Uterus (tissue), 2 donors: ENCODE results near the gene ZNF776.

ENCODE experiments used
- POLR2A ChIP-seq, 2 donors: fragments of 450-650 bp; IDR thresholded peaks; one replicate each; pipeline ENCODE4 v1.6.1; 2016; ENCODE audit warnings: antibody characterized with exemption in 2 of 2, mild to moderate bottlenecking in 1 of 2, moderate library complexity in 1 of 2
- TF ChIP-seq, protein P1 (sequence below), 4 experiments: fragments of 200-600 bp in 2 of 4; fragments of 450-650 bp in 2 of 4; sonication (generic) in 2 of 4; IDR thresholded peaks; one replicate each; pipeline ENCODE4 v1.5.1; 2016 to 2019; ENCODE audit warnings: antibody characterized with exemption in 4 of 4, mild to moderate bottlenecking in 2 of 4, moderate library complexity in 1 of 4

DNA sequence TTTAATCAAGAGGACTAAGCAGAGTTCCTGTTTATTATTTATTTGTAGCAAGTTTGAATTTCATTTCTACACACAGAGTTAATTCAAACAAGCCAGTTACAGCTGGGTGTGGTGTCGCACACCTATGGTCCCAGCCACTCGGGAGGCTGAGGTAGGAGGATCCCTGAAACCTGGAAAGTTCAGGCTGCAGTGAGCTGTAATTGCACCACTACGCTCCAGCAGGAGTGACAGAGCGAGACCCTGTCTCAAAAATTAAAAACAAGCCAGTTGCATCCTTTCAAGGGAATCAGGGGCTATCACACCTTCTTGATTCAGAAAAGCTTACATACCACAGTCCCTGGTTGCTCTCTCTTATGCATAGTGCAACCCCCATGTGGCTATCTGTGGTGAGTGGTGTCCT is 42.7 kb downstream of the ZNF776 start:
- TF ChIP-seq, protein P1, sequence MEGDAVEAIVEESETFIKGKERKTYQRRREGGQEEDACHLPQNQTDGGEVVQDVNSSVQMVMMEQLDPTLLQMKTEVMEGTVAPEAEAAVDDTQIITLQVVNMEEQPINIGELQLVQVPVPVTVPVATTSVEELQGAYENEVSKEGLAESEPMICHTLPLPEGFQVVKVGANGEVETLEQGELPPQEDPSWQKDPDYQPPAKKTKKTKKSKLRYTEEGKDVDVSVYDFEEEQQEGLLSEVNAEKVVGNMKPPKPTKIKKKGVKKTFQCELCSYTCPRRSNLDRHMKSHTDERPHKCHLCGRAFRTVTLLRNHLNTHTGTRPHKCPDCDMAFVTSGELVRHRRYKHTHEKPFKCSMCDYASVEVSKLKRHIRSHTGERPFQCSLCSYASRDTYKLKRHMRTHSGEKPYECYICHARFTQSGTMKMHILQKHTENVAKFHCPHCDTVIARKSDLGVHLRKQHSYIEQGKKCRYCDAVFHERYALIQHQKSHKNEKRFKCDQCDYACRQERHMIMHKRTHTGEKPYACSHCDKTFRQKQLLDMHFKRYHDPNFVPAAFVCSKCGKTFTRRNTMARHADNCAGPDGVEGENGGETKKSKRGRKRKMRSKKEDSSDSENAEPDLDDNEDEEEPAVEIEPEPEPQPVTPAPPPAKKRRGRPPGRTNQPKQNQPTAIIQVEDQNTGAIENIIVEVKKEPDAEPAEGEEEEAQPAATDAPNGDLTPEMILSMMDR (IDR thresholded peaks at IDR 0.05), result no peak
- TF ChIP-seq POLR2A (IDR thresholded peaks at IDR 0.05), result no peak
